ENCODE data around the gene PXT1.

DNA sequence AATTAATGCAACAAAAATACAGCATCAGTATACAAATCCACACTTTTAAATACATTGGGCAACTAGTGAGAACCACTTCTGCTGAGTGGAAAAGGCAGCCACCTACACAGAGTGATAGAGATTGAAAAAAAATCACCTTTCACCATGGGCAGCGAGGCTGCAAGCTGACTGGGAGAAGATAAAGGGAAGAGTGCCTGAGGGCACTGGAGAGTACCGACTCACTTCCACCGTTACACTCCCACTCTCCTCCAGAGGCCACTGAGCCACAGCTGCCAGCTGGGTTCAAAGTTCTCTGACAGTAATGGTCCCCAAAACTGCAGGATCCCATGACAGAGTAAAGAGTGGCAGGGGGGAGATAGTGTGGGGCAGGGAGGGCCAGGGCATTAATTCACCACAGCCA is 24.1 kb downstream of the PXT1 start:
- TF ChIP-seq CTCF (IDR thresholded peaks at IDR 0.05; ENCODE audit: poor library complexity): no peak
- TF ChIP-seq EZH2phosphoT487 (IDR thresholded peaks at IDR 0.05; ENCODE audit: low read depth, severe bottlenecking, unreplicated experiment): no peak
